ENCODE results near the gene CDHR2. TPM values are rescaled to one million over a fixed set of nuclear protein-coding genes. Genes with fewer than 3 reads are reported as not detected.

The CDHR2 gene
- 0.10 to 0.17 TPM (median 0.12 TPM) in 4 of 5 replicates, not detected in the other for total RNA-seq (2022; extraction: Qiagen RNA extraction)

DNA sequence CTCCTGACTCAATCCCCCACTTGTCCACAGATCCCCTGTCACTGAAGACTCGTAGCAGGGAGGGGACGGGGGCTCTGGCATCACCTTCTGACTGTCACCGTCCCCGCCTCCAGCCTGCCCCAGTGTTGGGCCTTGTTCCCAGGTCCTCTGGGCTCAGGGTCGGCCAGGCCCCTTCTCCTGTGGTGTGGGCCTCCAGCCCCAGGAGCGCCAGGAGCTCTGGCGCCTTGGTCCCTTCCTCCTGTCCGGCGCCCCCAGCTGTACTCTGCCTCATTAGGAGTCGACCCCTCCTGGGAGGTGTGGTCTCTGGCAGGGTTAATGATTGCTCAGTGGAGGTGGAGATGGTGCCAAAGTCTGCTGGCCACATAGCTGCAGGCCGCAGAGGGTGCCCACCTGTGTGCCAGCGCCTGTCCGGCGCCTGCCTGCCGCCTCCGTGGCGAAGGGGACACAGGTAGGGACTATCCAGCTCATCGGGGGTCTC lies at the start of gene CDHR2:
Gene CDHR2 (plus strand): TSS at position 376 of the 478 bp plus-strand sequence. CDS start 16,011 bp downstream, outside the sequence.

GRCh38 chr5:176536902-176537553 lies 12.1 kb upstream of the CDHR2 start, which contains the start of gene RNF44:
TSS of gene RNF44 (minus strand) at chr5:176537402. CDS start at chr5:176532472, 4,930 bp downstream.

GRCh38 chr5:176609724-176610434 lies 60.7 kb downstream of the CDHR2 start, which contains the start of gene GPRIN1:
TSS of gene GPRIN1 (minus strand) at chr5:176610156. CDS start at chr5:176599834, 10,322 bp downstream.

GRCh38 chr5:176629853-176630680 lies 80.9 kb downstream of the CDHR2 start, which contains the start of the genes EIF4E1B and SNCB:
TSS of gene EIF4E1B (plus strand) at chr5:176630675. CDS start at chr5:176642788, 12,113 bp downstream.
TSS of gene SNCB (minus strand) at chr5:176630534. CDS start at chr5:176629654, 880 bp downstream.

Other genes with a start within 250 kb of the CDHR2 start
- gene KIAA1191, start 187.6 kb upstream of the CDHR2 start, total RNA-seq (2022; extraction: Qiagen RNA extraction) = 69.8 to 102 TPM (median 81.8 TPM) in 5 replicates
- 0.36 to 0.86 TPM (median 0.39 TPM) in 5 replicates for gene ARL10, start 183.9 kb upstream of the CDHR2 start, total RNA-seq (2022; extraction: Qiagen RNA extraction)
- gene NOP16, start 160.7 kb upstream of the CDHR2 start, total RNA-seq (2022; extraction: Qiagen RNA extraction) = 122 to 133 TPM (median 127 TPM) in 5 replicates
- gene HIGD2A, start 160.6 kb upstream of the CDHR2 start, total RNA-seq (2022; extraction: Qiagen RNA extraction) = 232 to 276 TPM (median 253 TPM) in 5 replicates
- gene CLTB, start 132.8 kb upstream of the CDHR2 start, total RNA-seq (2022; extraction: Qiagen RNA extraction) = 101 to 162 TPM (median 153 TPM) in 5 replicates
- gene FAF2, start 101.0 kb upstream of the CDHR2 start, total RNA-seq (2022; extraction: Qiagen RNA extraction) = 45.4 to 58.4 TPM (median 46.0 TPM) in 5 replicates
- 29.9 to 37.2 TPM (median 32.5 TPM) in 5 replicates for gene RNF44, start 11.9 kb upstream of the CDHR2 start, total RNA-seq (2022; extraction: Qiagen RNA extraction)
- 7.3 to 9.6 TPM (median 9.1 TPM) in 5 replicates for gene GPRIN1, start 60.8 kb downstream of the CDHR2 start, total RNA-seq (2022; extraction: Qiagen RNA extraction)
- 0.89 to 1.5 TPM (median 1.3 TPM) in 5 replicates for gene SNCB, start 81.2 kb downstream of the CDHR2 start, total RNA-seq (2022; extraction: Qiagen RNA extraction)
- gene EIF4E1B, start 81.3 kb downstream of the CDHR2 start, total RNA-seq (2022; extraction: Qiagen RNA extraction) = not detected in 5 replicates
- gene TSPAN17, start 98.1 kb downstream of the CDHR2 start, total RNA-seq (2022; extraction: Qiagen RNA extraction) = 59.0 to 64.5 TPM (median 61.5 TPM) in 5 replicates